Osteocyte (in vitro differentiated cells): ENCODE results near the gene CCNC. TPM values are rescaled to one million over a fixed set of nuclear protein-coding genes. Genes with fewer than 3 reads are reported as not detected.

Experiments used
- DNase-seq: peaks from one replicate; pipeline ENCODE4 v3.0.0; 2021; ENCODE audit warnings: mixed read lengths; ENCODE audit not compliant: unreplicated experiment; ENCODE audit errors: extremely low spot score
- H3K27ac Mint-ChIP-seq: one replicate; pipeline ENCODE4 v1.8.0; 2021; ENCODE audit warnings: mild to moderate bottlenecking, mixed read lengths; ENCODE audit not compliant: unreplicated experiment
- H3K27me3 Mint-ChIP-seq: one replicate; pipeline ENCODE4 v1.8.0; 2021; ENCODE audit warnings: mixed read lengths; ENCODE audit not compliant: unreplicated experiment
- H3K36me3 Mint-ChIP-seq: one replicate; pipeline ENCODE4 v1.8.0; 2021; ENCODE audit warnings: mixed read lengths; ENCODE audit not compliant: unreplicated experiment
- H3K4me1 Mint-ChIP-seq: one replicate; pipeline ENCODE4 v1.8.0; 2021; ENCODE audit warnings: mixed read lengths; ENCODE audit not compliant: unreplicated experiment
- H3K4me3 Mint-ChIP-seq: one replicate; pipeline ENCODE4 v1.8.0; 2021; ENCODE audit warnings: mild to moderate bottlenecking, moderate library complexity, mixed read lengths; ENCODE audit not compliant: unreplicated experiment
- H3K9me3 Mint-ChIP-seq: one replicate; pipeline ENCODE4 v1.8.0; 2021; ENCODE audit warnings: mixed read lengths; ENCODE audit not compliant: unreplicated experiment
- CTCF ChIP-seq: fragments of 200-600 bp; sonication (generic); IDR thresholded peaks from 2 replicates; pipeline ENCODE4 v1.5.0; 2021; ENCODE audit warnings: antibody characterized with exemption, mild to moderate bottlenecking, moderate library complexity
- long read RNA-seq: library from polyadenylated mRNA; unstranded; transcript quantifications from one replicate; pipeline ENCODE4 v2.0.0, GENCODE V29; 2021
- total RNA-seq: library from RNA; stranded (reverse); gene quantifications from 2 replicates; pipeline ENCODE4 v1.2.1, GENCODE V29; 2021

Gene CCNC
- 34.6 and 35.9 TPM in 2 replicates for total RNA-seq
- long read RNA-seq, transcript CCNC-209 (13 exons, 2,186 nt): minor isoform, 12 of 487 reads
- long read RNA-seq, transcript CCNC-207 (12 exons, 1,426 nt): minor isoform, 22 of 487 reads
- long read RNA-seq, transcript CCNC-210 (12 exons, 2,473 nt): major isoform, 395 of 487 reads
- long read RNA-seq, transcript CCNC-217 (11 exons, 958 nt): minor isoform, 5 of 487 reads
- long read RNA-seq, partial matches to known transcripts: 10 of 487 reads
- long read RNA-seq, other reads (novel, unspliced or antisense): 38 of 487 reads

GRCh38 chr6:99568103-99568933, at the start of gene CCNC:
TSS of gene CCNC (minus strand) at chr6:99568660. CDS start at chr6:99568527, 133 bp downstream.
- TF ChIP-seq CTCF: no peak

GRCh38 chr6:99617131-99617530, 48.7 kb upstream of the CCNC start:
- Mint-ChIP-seq H3K4me1 (peaks cover 15% of the 10 kb centered on the region), H3K4me3 (no peak overlapping the region), H3K27ac (no peak overlapping the region), H3K36me3 (no peaks in the 10 kb centered on the region), H3K9me3 (peaks cover 4% of the 10 kb centered on the region), H3K27me3 (peaks cover 83% of the 10 kb centered on the region)
- DNase-seq: no peak
- no peak for TF ChIP-seq CTCF

More at GRCh38 chr6:99568103-99568933, at the start of gene CCNC:
- peak within 1 kb of the TSS; percentile 97 for H3K27ac Mint-ChIP-seq
- H3K4me3 Mint-ChIP-seq: peak within 1 kb of the TSS; percentile 99
- peaks cover 25% of the 10 kb centered on the region for H3K4me1 Mint-ChIP-seq
- peaks cover 7% of the 10 kb centered on the region for H3K27me3 Mint-ChIP-seq
- no peaks in the 10 kb centered on the region for H3K36me3 Mint-ChIP-seq
- H3K9me3 Mint-ChIP-seq: no peaks in the 10 kb centered on the region
- DNase-seq: peak; percentile 98

- no peak for TF ChIP-seq CTCF
- H3K36me3 Mint-ChIP-seq: no peaks in the 10 kb centered on the region
- no peak overlapping the region for H3K27ac Mint-ChIP-seq
- H3K4me1 Mint-ChIP-seq: peaks cover 15% of the 10 kb centered on the region
- no peak for DNase-seq
- peak overlapping the region; percentile 67 for H3K4me3 Mint-ChIP-seq
- H3K27me3 Mint-ChIP-seq: peaks cover 84% of the 10 kb centered on the region
- H3K9me3 Mint-ChIP-seq: peaks cover 4% of the 10 kb centered on the region
Measured at GRCh38 chr6:99614430-99615186, 46.1 kb upstream of the CCNC start.

DNA sequence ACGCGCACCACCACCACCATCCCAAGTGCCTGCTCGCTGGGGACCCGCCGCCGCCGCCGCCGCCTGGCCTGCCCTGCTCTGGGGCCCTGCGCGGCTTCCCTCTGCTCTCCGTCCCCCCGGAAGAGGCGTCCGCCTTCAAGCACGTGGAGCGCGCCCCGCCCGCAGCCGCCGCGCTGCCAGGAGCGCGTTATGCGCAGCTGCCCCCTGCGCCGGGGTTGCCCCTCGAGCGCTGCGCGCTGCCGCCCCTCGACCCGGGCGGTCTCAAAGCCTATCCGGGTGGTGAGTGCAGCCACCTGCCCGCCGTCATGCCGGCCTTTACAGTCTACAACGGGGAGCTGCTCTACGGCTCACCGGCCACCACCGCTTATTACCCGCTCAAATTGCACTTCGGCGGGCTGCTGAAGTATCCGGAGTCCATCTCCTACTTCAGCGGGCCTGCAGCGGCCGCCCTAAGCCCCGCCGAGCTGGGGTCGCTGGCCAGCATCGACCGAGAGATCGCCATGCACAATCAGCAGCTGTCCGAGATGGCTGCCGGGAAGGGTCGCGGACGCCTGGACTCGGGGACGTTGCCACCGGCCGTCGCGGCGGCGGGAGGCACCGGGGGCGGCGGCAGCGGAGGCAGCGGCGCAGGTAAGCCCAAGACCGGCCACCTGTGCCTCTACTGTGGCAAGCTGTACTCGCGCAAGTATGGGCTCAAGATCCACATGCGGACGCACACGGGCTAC, 45.4 kb upstream of the CCNC start:
- TF ChIP-seq CTCF: no peak
- no peak for DNase-seq
- peaks cover 13% of the 10 kb centered on the region for H3K4me1 Mint-ChIP-seq
- peak overlapping the region; percentile 67 for H3K4me3 Mint-ChIP-seq
- H3K27ac Mint-ChIP-seq: no peak overlapping the region
- peaks cover 4% of the 10 kb centered on the region for H3K9me3 Mint-ChIP-seq
- H3K36me3 Mint-ChIP-seq: no peaks in the 10 kb centered on the region
- peaks cover 84% of the 10 kb centered on the region for H3K27me3 Mint-ChIP-seq
